Effector memory CD4-positive, alpha-beta T cell (primary cell): ENCODE measurements around the gene GBE1.

ENCODE experiments used
- DNase-seq, 3 donors: peaks; one replicate each; pipeline ENCODE4 v3.0.0-alpha.2; 2020
- H3K27ac ChIP-seq: 2 replicates; pipeline ENCODE4 v1.7.0; 2013; ENCODE audit warnings: mild to moderate bottlenecking, low read length, moderate library complexity; ENCODE audit not compliant: insufficient read depth, poor library complexity, severe bottlenecking
- H3K27me3 ChIP-seq: replicated peaks from 2 replicates; pipeline ENCODE4 v1.7.0; 2013; ENCODE audit warnings: mild to moderate bottlenecking, low read length; ENCODE audit not compliant: insufficient read depth, control insufficient read depth, poor library complexity, severe bottlenecking
- H3K36me3 ChIP-seq: 2 replicates; pipeline ENCODE4 v1.7.0; 2013; ENCODE audit warnings: mild to moderate bottlenecking, low read length, moderate library complexity; ENCODE audit not compliant: control insufficient read depth, insufficient read depth
- H3K4me1 ChIP-seq: 2 replicates; pipeline ENCODE4 v1.7.0; 2013; ENCODE audit warnings: low read length, mild to moderate bottlenecking; ENCODE audit not compliant: control insufficient read depth, insufficient read depth, poor library complexity, severe bottlenecking
- H3K4me3 ChIP-seq: 2 replicates; pipeline ENCODE4 v1.7.0; 2013; ENCODE audit warnings: low read length, low read depth, mild to moderate bottlenecking; ENCODE audit not compliant: insufficient read depth, poor library complexity, severe bottlenecking
- H3K9me3 ChIP-seq: 2 replicates; pipeline ENCODE4 v1.7.0; 2013; ENCODE audit warnings: mild to moderate bottlenecking, low read length, moderate library complexity; ENCODE audit not compliant: control insufficient read depth

The GBE1 gene

DNA sequence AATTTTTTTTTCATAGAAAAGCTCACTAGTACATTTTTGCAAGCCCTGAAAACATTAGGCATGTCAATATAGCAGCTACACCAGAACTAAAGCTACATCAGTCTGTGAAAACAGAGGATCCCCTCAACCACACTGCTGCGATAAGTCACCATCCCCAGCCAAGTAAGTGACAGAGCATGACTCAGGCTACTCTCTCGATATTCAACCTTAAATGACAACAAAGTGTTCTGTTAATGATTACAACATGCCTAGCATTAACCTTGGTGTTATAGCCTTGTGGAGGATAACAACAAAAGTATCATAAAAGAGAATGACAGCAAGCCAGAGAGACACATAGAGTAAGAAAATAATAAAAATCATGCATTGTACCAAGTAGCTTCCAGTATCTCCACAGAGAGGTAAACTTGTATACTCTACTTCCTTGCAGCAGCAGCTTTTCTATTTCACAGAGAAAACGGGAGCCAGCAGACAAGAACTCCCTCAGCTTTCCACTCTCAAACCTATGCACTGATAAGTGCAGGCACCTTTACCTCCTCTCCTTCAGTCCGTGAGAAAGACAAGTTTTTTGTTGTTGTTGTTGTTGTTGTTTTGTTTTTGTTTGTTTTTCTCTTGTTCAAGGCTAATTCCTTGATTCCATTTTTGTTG, 76.6 kb downstream of the GBE1 start:
- no peak for DNase-seq
- no peaks in the 10 kb centered on the region for H3K4me1 ChIP-seq
- H3K27me3 ChIP-seq: no peaks in the 10 kb centered on the region
- no peaks in the 10 kb centered on the region for H3K36me3 ChIP-seq
- no peak overlapping the region for H3K27ac ChIP-seq
- H3K4me3 ChIP-seq: no peak overlapping the region
- H3K9me3 ChIP-seq: no peaks in the 10 kb centered on the region

DNA sequence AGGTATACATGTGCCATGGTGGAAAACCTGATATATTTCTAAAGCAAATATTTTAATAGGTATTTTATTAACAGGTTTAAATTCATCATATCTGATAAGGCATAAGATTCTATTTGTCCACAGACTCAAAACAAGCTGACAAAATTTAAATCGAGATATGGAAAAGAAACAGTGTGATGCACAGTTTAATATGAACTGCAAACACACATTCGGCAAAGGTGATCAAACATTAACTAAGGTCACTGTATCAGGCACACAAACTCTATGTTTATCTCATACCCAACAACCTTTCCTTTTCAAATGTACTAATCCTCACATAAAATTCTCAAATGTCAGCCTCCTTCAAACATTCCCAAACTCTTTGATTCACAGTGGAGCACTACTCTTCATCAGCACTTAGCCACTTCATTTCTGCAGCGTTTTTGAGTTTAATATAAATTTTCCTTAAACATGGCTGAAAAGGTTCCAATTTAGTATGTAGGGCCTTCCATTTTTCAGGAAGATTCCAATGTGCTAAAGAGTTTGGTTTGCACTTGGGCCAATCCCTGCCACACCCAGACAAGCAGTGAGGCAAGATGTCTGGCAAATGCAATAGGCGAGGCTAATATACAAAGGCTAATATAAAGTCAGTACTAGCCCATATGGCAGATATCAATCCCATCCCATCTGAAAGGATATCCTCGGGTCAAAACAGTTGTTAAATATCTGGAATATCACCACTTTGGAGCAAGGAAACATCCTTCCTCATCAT, 84.6 kb downstream of the GBE1 start:
- H3K27ac ChIP-seq: no peak overlapping the region
- no peaks in the 10 kb centered on the region for H3K4me1 ChIP-seq
- DNase-seq: no peak
- no peaks in the 10 kb centered on the region for H3K9me3 ChIP-seq
- no peak overlapping the region for H3K4me3 ChIP-seq
- H3K27me3 ChIP-seq: no peaks in the 10 kb centered on the region
- no peaks in the 10 kb centered on the region for H3K36me3 ChIP-seq

GRCh38 chr3:81674690-81675089, 86.8 kb downstream of the GBE1 start:
- H3K36me3 ChIP-seq: no peaks in the 10 kb centered on the region
- H3K27me3 ChIP-seq: no peaks in the 10 kb centered on the region
- DNase-seq: no peak
- H3K27ac ChIP-seq: no peak overlapping the region
- no peak overlapping the region for H3K4me3 ChIP-seq
- H3K9me3 ChIP-seq: no peaks in the 10 kb centered on the region
- H3K4me1 ChIP-seq: no peaks in the 10 kb centered on the region

DNA sequence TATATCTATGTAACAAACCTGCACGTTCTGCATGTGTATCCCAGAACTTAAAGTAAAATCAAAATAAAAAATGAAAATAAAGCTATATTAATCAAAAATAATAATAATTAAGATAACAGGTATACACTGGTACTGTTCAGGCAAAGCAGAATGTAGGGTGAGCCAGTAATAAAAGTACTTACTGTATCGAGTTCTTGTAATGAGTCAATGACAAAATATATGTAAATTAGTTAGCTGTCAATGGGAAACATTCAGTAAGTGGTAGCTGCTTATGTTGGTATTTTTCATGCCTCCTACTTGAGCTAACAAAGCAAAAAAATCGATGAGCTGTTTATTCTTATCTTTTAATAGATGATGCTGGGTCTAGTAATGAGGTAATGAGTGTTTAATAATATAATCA, 93.2 kb downstream of the GBE1 start:
- Histone ChIP-seq H3K27ac (no peak overlapping the region), H3K27me3 (no peaks in the 10 kb centered on the region), H3K9me3 (no peaks in the 10 kb centered on the region), H3K36me3 (no peaks in the 10 kb centered on the region), H3K4me3 (no peak overlapping the region), H3K4me1 (no peaks in the 10 kb centered on the region)
- no peak for DNase-seq

DNA sequence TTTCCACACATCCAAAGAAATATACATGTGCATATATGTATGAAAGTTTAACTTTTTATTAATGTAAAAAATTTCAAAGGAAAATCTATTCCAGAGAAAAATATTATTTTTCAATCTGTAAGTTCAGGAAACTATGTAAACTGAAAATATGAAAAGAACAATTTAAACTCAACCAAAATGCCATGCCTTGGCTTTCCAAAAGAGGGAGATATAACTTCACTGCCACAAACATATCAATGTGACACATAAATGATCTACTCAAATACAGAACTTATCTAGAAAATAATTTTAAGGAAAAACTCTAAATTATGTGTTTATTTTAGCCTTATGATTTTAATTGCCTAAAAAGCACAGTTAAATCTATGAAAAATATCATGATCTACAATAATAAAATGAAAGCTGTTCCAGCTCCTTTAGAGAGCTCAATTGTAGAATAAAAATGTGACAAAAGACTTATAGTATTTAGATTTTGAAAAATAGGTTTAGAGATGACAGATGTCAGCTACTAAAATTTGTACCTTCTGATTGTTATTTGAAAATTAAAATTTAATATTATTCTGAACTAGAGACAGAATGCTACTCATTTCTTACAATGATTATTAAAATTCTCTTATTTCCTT, 94.8 kb downstream of the GBE1 start:
- H3K36me3 ChIP-seq: no peaks in the 10 kb centered on the region
- no peaks in the 10 kb centered on the region for H3K4me1 ChIP-seq
- H3K9me3 ChIP-seq: no peaks in the 10 kb centered on the region
- no peak overlapping the region for H3K4me3 ChIP-seq
- no peaks in the 10 kb centered on the region for H3K27me3 ChIP-seq
- no peak overlapping the region for H3K27ac ChIP-seq
- DNase-seq: no peak

GRCh38 chr3:81663114-81663513, 98.3 kb downstream of the GBE1 start:
- no peaks in the 10 kb centered on the region for H3K36me3 ChIP-seq
- no peak overlapping the region for H3K4me3 ChIP-seq

DNA sequence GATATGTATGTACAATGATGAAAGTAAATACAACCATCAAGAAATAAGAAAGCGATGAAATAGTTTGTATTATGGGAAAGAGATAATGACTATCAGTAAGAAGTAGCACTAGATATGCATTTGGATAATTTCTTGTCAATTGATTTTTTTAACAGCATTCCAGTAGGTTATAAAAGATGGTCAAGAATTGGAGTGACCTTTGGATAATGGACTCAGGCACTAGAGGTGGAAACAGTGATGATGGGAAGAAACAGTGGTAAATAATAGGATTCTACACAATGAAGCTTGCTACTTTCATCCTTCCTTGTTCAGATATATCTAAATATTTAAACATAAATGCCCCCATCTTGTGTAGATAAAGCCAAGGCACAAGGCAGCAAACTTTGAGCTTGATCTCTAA, 101.4 kb downstream of the GBE1 start:
- no peaks in the 10 kb centered on the region for H3K36me3 ChIP-seq

More at GRCh38 chr3:81663114-81663513, 98.3 kb downstream of the GBE1 start:
- no peak for DNase-seq
- H3K4me1 ChIP-seq: no peaks in the 10 kb centered on the region
- H3K9me3 ChIP-seq: no peaks in the 10 kb centered on the region
- H3K27ac ChIP-seq: no peak overlapping the region
- no peaks in the 10 kb centered on the region for H3K27me3 ChIP-seq

DNA sequence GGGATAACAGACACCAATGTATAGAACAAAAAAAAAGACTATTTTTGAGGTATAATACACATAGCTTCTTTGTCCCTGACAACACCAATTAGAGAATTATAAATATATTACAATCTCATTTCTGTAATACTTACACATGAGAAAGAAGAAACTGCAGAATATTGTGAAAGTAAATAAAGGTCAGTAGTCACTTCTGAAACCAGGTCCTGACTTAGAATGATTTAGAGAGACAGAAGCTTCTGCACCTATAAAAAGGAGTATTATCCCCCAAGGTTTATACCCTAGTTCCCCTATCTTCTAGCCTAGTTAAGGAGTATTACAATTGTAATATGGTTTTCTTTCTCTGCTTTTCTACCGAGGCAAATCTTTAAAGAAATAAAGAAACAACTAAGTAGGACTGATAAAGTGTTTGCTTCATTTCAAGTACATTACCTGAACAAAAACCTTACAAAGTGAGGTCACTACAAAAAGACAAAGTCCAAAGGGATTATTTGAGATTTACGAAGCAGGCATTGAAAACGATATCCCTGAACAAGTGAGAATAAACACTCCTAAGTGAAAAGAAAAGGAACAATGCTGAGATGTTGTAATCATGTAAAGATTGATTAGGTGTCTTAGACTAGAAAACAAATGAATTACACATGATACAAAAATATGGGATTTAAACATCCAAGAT, 103.0 kb downstream of the GBE1 start:
- H3K27me3 ChIP-seq: no peaks in the 10 kb centered on the region
- H3K27ac ChIP-seq: no peak overlapping the region
- no peaks in the 10 kb centered on the region for H3K36me3 ChIP-seq
- no peaks in the 10 kb centered on the region for H3K4me1 ChIP-seq
- no peak for DNase-seq
- H3K9me3 ChIP-seq: no peaks in the 10 kb centered on the region
- no peak overlapping the region for H3K4me3 ChIP-seq

More for the DNA sequence above, 101.4 kb downstream of the GBE1 start:
- no peak for DNase-seq
- H3K27me3 ChIP-seq: no peaks in the 10 kb centered on the region
- H3K4me1 ChIP-seq: no peaks in the 10 kb centered on the region
- H3K4me3 ChIP-seq: no peak overlapping the region
- H3K27ac ChIP-seq: no peak overlapping the region
- no peaks in the 10 kb centered on the region for H3K9me3 ChIP-seq

DNA sequence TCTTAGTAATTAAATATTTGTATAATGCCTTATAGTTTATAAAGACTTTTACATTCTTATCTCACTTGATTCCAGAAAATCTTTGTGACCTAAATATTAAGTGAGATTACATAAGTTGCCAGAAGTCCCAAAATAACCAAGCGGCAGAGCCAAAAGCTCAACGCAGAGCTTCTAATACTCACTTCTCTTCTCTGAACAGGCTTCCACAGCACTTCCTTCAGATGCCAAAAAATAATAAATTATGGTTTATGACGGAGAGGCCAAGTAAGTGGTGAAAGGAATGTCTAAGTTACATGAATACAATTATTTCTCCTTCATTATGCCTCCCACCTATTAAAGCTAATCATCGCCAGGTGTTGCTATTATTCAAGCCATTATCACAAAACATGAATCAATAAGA, 110.3 kb downstream of the GBE1 start:
- Histone ChIP-seq H3K36me3 (no peaks in the 10 kb centered on the region), H3K27ac (no peak overlapping the region), H3K27me3 (no peaks in the 10 kb centered on the region), H3K4me3 (no peak overlapping the region), H3K4me1 (no peaks in the 10 kb centered on the region), H3K9me3 (no peaks in the 10 kb centered on the region)
- no peak for DNase-seq

GRCh38 chr3:81650187-81650586, 111.3 kb downstream of the GBE1 start:
- Histone ChIP-seq H3K36me3 (no peaks in the 10 kb centered on the region), H3K9me3 (no peaks in the 10 kb centered on the region), H3K27me3 (no peaks in the 10 kb centered on the region), H3K4me3 (no peak overlapping the region), H3K27ac (no peak overlapping the region), H3K4me1 (no peaks in the 10 kb centered on the region)
- DNase-seq: no peak
